Adrenal gland (tissue), 5 donors: ENCODE results near the gene GATA5.

Experiments
- POLR2A ChIP-seq, 2 donors: fragments of 450-650 bp; IDR thresholded peaks; one replicate each; pipeline ENCODE4 v1.6.1; 2017; ENCODE audit warnings: antibody characterized with exemption in 2 of 2, mild to moderate bottlenecking in 2 of 2, moderate library complexity in 1 of 2
- TF ChIP-seq, protein P1 (sequence below), 6 experiments: fragments of 450-650 bp in 4 of 6; fragments of 200-600 bp in 2 of 6; sonication (generic) in 1 of 6; IDR thresholded peaks; 1 replicate in 5 of 6; 2 replicates in 1 of 6; pipeline versions ENCODE4 v1.5.1 to v1.8.0; 2016 to 2021; ENCODE audit warnings: antibody characterized with exemption in 6 of 6, mild to moderate bottlenecking in 2 of 6, moderate library complexity in 1 of 6
- donor health status: DM: no; HTN: no; CAD: no.

DNA sequence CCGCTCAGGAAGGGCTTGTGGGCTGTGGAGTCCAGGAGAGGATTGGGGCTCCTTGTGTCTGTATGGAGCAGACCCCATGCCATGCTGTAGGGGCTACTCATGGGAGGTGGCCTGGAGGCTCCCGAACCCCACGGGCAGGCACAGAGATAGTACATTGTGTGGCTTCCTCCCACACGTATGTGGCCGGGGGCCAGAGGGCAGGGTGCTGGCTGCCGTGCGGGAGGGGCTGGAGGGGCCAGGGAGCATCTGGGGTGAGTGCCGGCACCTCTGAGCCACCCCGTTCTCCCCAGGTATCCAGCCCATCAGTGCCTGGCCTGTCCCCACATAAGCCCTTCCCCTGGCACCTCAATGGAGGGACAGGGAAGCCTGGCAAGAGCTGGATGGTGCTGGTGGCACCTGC, 56.0 kb downstream of the GATA5 start:
- TF ChIP-seq, protein P1, sequence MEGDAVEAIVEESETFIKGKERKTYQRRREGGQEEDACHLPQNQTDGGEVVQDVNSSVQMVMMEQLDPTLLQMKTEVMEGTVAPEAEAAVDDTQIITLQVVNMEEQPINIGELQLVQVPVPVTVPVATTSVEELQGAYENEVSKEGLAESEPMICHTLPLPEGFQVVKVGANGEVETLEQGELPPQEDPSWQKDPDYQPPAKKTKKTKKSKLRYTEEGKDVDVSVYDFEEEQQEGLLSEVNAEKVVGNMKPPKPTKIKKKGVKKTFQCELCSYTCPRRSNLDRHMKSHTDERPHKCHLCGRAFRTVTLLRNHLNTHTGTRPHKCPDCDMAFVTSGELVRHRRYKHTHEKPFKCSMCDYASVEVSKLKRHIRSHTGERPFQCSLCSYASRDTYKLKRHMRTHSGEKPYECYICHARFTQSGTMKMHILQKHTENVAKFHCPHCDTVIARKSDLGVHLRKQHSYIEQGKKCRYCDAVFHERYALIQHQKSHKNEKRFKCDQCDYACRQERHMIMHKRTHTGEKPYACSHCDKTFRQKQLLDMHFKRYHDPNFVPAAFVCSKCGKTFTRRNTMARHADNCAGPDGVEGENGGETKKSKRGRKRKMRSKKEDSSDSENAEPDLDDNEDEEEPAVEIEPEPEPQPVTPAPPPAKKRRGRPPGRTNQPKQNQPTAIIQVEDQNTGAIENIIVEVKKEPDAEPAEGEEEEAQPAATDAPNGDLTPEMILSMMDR (IDR thresholded peaks at IDR 0.05): no peak
- no peak for TF ChIP-seq POLR2A (IDR thresholded peaks at IDR 0.05)
